ENCODE data around the gene ARHGEF40.

- no peak for TF ChIP-seq EZH2 (IDR thresholded peaks at IDR 0.05; ENCODE audit: insufficient read depth, poor library complexity, severe bottlenecking)
- TF ChIP-seq EZH2phosphoT487 (IDR thresholded peaks at IDR 0.05; ENCODE audit: insufficient read depth, low read depth), result no peak
These were observed 9.3 kb upstream of the ARHGEF40 start for GRCh38 chr14:21060614-21061346.

Data from GM23248 (cell line).